GM19455 (cell line): ENCODE measurements around the gene RSRC1.
A peak's percentile ranks its signal among the peaks of the same experiment; 100 is the strongest.
"Not testable (repeated sequence)": the region's sequence is repeated elsewhere in the genome, so short reads cannot be mapped to it uniquely, and the experiment has no call there.

Experiments used
- ATAC-seq: cut with Tn5 transposase; IDR thresholded peaks from one replicate; pipeline ENCODE4 v1.9.1; 2021; ENCODE audit not compliant: unreplicated experiment

Gene RSRC1

GRCh38 chr3:158100681-158101080 is 9.2 kb upstream of the RSRC1 start:
- no peak for ATAC-seq

- no peak for ATAC-seq
Observed at GRCh38 chr3:158101335-158102241, 8.3 kb upstream of the RSRC1 start.

DNA sequence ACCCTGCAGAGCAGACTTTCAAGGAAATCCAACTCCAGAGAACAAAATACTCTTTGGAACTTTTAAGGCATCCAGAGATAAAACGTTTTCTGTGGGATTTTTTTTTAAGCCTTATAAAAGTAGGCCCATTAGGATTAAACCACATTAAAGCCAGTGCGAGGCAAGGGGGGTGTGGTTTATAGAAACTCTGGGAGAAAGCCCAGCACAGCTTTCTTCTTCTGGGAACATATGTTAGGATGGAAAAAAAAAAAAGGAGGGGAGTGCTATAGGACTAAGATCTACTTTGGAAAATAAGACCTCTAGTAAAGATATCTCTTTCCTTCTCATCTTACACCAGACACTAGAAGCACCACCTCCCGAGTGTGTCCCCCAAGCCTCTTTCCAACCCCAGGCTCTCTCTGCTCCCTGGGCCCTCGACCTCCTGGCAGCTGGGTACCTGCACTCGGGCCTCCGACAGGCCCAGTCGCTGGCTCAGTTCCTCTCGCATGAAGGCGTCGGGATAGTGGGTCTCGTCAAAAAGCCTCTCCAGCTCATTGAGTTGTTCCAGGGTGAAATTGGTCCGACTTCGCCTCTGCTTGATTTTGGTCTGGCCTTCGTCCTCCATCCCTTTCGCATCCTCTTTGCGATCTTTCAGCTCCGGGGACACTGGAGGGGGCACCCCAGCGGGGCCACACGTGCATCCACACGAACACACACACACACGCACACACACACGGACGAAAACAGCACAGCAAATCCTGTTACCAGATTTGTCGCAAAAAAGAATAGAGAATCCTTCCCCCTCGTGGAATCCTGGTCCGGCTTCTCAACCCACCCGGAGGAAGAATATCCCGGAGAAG is 7.4 kb upstream of the RSRC1 start:
- no peak for ATAC-seq

GRCh38 chr3:158103081-158103886 is 6.6 kb upstream of the RSRC1 start:
- no peak for ATAC-seq

DNA sequence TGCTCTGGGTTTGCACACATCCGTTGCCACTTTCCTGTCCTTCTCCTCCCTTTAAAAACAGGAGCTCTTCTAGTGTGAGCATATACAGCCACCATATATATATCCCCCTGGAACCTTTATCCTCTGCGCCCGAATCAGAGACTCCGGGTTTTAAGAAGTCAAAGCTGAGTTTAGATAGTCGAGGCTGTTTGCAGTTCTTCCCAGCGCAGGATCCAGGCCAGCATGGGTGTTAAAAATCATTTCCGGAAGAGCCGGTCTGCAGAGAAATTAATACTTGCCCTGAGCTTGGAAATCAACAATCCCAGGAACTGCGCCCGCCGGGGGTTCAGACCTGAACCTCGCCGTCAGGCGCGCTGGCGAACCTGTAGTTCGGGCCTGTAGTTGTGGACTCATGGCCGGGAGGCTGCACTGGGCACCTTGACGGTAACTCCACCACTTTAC is 6.0 kb upstream of the RSRC1 start:
- ATAC-seq: no peak

- no peak for ATAC-seq
Observed at GRCh38 chr3:158104431-158104921, 5.4 kb upstream of the RSRC1 start.

- ATAC-seq: no peak
Observed at GRCh38 chr3:158105119-158105709, 4.7 kb upstream of the RSRC1 start.

GRCh38 chr3:158105710-158106253 is 4.1 kb upstream of the RSRC1 start:
- no peak for ATAC-seq

- no peak for ATAC-seq
Observed at GRCh38 chr3:158106766-158107471, 3.0 kb upstream of the RSRC1 start.

DNA sequence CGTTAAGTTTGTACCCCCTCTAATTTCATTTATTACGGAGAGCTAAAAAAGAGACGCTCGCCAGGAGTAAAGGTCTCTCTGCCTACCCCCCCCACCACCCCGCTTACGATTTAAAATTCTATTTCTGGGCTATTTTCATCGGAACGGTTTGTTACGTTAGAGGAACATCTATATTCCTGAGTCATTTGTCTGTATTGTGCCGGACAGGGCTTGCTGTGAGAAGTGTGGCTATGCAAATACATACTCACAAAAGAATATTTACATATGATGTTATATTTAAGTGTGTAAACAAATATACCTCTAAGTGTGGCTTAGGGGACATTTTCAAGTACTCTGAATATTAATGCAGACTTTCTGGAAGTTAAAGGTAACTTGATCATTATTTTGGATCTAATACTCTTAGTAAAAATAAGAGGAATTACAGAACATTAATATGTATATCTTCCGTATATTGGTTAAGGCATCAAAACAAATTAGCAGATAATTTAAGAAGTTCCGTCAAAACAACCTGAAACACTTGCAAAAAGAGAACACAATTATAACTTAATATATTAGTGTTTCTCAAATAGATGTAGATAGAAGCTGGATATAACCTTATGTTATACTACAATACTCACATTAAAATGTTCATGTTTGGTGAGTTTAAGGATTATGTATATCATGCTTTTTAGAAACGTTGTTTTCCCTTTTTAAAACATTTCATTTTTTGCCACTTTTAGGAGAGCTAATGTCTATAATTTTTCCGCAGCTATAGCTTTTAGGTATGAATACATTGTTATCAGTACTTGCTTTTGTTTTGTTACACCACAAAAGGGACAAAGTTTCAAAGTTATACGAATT is 2.1 kb upstream of the RSRC1 start:
- ATAC-seq: no peak

- no peak for ATAC-seq
Observed at GRCh38 chr3:158108445-158108985, 1.4 kb upstream of the RSRC1 start.

- no peak for ATAC-seq
Observed at GRCh38 chr3:158109295-158109803, 540 bp upstream of the RSRC1 start.

- no peak for ATAC-seq
Observed at GRCh38 chr3:158110658-158111018, 749 bp downstream of the RSRC1 start.

DNA sequence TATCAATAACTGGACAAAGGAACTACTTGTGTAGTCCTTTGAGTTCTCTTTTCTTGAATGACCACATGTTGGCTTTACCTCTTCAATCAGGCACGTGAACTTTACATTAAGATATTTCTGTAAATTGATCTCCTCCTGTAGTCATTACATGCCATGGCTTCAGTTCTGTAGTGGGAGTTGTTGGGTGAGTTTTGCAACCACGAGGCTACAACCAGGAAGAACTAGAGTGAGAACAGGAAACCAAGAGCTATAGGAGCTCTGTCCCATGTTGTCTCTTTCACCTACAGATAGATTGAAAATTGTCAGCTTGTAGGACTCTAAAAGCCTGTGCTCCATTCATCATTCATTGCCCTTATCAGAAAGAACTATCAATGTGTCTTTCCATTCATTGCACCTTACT is 2.0 kb downstream of the RSRC1 start:
- ATAC-seq: no peak

- ATAC-seq: not testable (repeated sequence)
Observed at GRCh38 chr3:158113595-158113994, 3.7 kb downstream of the RSRC1 start.

- no peak for ATAC-seq
Observed at GRCh38 chr3:158120330-158120729, 10.4 kb downstream of the RSRC1 start.

GRCh38 chr3:158121295-158121694 is 11.4 kb downstream of the RSRC1 start:
- ATAC-seq: peak; percentile 66

GRCh38 chr3:158122721-158123120 is 12.8 kb downstream of the RSRC1 start:
- ATAC-seq: not testable (repeated sequence)
